HCT116 (cell line): Measurements from ENCODE around the gene LRRK2. TPM values are rescaled to one million over a fixed set of nuclear protein-coding genes. Genes with fewer than 3 reads are reported as not detected.
A peak's percentile ranks its signal among the peaks of the same experiment; 100 is the strongest.

Experiments used
- ATAC-seq: fragments of 200-7000 bp; cut with Tn5 transposase; 2 replicates; pipeline ENCODE4 v1.9.1; 2020; ENCODE audit warnings: mild to moderate bottlenecking, moderate library complexity
- Bru-seq: library from RNA; stranded (reverse); fragments of 400-500 nt; gene quantifications from one replicate; lab custom pipeline; 2021; lab: Mats Ljungman, UMichigan
- BruChase-seq, 2 experiments: library from RNA; stranded (reverse); fragments of 400-500 nt; gene quantifications; one replicate each; lab custom pipeline; 2021; lab: Mats Ljungman, UMichigan
- BruUV-seq: library from RNA; stranded (reverse); fragments of 400-500 nt; replicated peaks from 2 replicates; lab custom pipeline; 2021; lab: Mats Ljungman, UMichigan
- CTCF ChIA-PET: fragments of 300-600 bp; sonication (Branson Sonifier 250); formaldehyde crosslinking; loops from one replicate; lab custom pipeline; 2021; ENCODE audit warnings: antibody characterized with exemption; lab: Charles Lee
- POLR2A ChIA-PET: fragments of 300-600, 350-600 bp; sonication (Branson Sonifier 250); formaldehyde crosslinking; loops from one replicate; lab custom pipeline; 2021; ENCODE audit warnings: antibody characterized with exemption; lab: Charles Lee
- RAD21 ChIA-PET, 2 experiments: fragments of 300-600 bp; sonication (Branson Sonifier 250); formaldehyde crosslinking; loops; one replicate each; lab custom pipeline; 2023; ENCODE audit warnings: low total read pairs in 2 of 2; ENCODE audit not compliant: uncharacterized antibody in 2 of 2, unreplicated experiment in 2 of 2, low non-redundant PET in 1 of 2; lab: Charles Lee
- DNase-seq: peaks from one replicate; pipeline ENCODE4 v3.0.0-alpha.2; 2010; ENCODE audit warnings: low read depth, low spot score
- H2AFZ ChIP-seq: fragments of 200-600 bp; shearing (Covaris generic), sonication (generic); 2 replicates; pipeline ENCODE4 v1.6.1; 2017; ENCODE audit warnings: low read depth, mixed run types, mixed read lengths, antibody characterized with exemption, low read length; ENCODE audit not compliant: poor library complexity, severe bottlenecking
- H3K27ac ChIP-seq: 2 replicates; pipeline ENCODE4 v1.5.1; 2012; ENCODE audit warnings: low read depth, low read length
- H3K27me3 ChIP-seq: fragments of 200-600 bp; sonication (generic); 2 replicates; pipeline ENCODE4 v1.6.1; 2016; ENCODE audit warnings: mixed run types, low read length, mixed read lengths; ENCODE audit not compliant: insufficient read depth
- H3K36me3 ChIP-seq, 2 experiments: fragments of 200-500 bp in 1 of 2; fragments of 200-600 bp in 1 of 2; sonication (Bioruptor generic) in 1 of 2; sonication (generic) in 1 of 2; 2 replicates each; pipeline versions ENCODE4 v1.5.1 to v1.6.1; 2014 to 2016; ENCODE audit warnings: low read length in 2 of 2, inconsistent platforms in 1 of 2, mixed read lengths in 1 of 2, mixed run types in 1 of 2; ENCODE audit not compliant: insufficient read depth in 2 of 2, control insufficient read depth in 1 of 2
- H3K4me1 ChIP-seq, 2 experiments: fragments of 200-600 bp in 1 of 2; sonication (generic) in 1 of 2; 2 replicates each; pipeline versions ENCODE4 v1.5.1 to v1.6.1; 2012 to 2017; ENCODE audit warnings: low read length in 2 of 2, inconsistent platforms in 1 of 2, mild to moderate bottlenecking in 1 of 2, mixed read lengths in 1 of 2, mixed run types in 1 of 2, moderate library complexity in 1 of 2; ENCODE audit not compliant: insufficient read depth in 2 of 2, control insufficient read depth in 1 of 2
- H3K4me2 ChIP-seq: fragments of 200-600 bp; sonication (generic); 2 replicates; pipeline ENCODE4 v1.6.1; 2017; ENCODE audit warnings: mixed run types, low read length, mixed read lengths
- H3K4me3 ChIP-seq, 2 experiments: fragments of 200-600 bp in 1 of 2; sonication (generic) in 1 of 2; replicated peaks in 1 of 2; 2 replicates each; pipeline ENCODE4 v1.5.1; 2011 to 2016; ENCODE audit warnings: low read length in 2 of 2, control low read depth in 1 of 2, low read depth in 1 of 2, mild to moderate bottlenecking in 1 of 2, mixed read lengths in 1 of 2, mixed run types in 1 of 2
- H3K79me2 ChIP-seq: fragments of 200-600 bp; sonication (generic); 2 replicates; pipeline ENCODE4 v1.6.1; 2017; ENCODE audit warnings: mild to moderate bottlenecking, mixed run types, low read length, moderate library complexity, mixed read lengths; ENCODE audit not compliant: insufficient read depth
- H3K9ac ChIP-seq: fragments of 200-600 bp; sonication (generic); 2 replicates; pipeline ENCODE4 v1.6.1; 2016; ENCODE audit warnings: low read length, mixed read lengths
- H3K9me2 ChIP-seq: fragments of 200-600 bp; sonication (generic), shearing (Covaris generic); 2 replicates; pipeline ENCODE4 v1.6.1; 2017; ENCODE audit warnings: mixed run types, mild to moderate bottlenecking, moderate library complexity; ENCODE audit not compliant: insufficient read depth
- H3K9me3 ChIP-seq, 2 experiments: fragments of 200-500 bp in 1 of 2; fragments of 200-600 bp in 1 of 2; sonication (Bioruptor generic) in 1 of 2; sonication (generic) in 1 of 2; 2 replicates each; pipeline ENCODE4 v1.6.1; 2014 to 2017; ENCODE audit warnings: low read length in 2 of 2, mixed read lengths in 2 of 2, inconsistent platforms in 1 of 2, low read depth in 1 of 2, mild to moderate bottlenecking in 1 of 2, mixed run types in 1 of 2, moderate library complexity in 1 of 2; ENCODE audit not compliant: control insufficient read depth in 1 of 2, insufficient read depth in 1 of 2
- H4K20me1 ChIP-seq: fragments of 200-600 bp; sonication (generic), shearing (Covaris generic); 2 replicates; pipeline ENCODE4 v1.6.1; 2017; ENCODE audit warnings: mixed run types, mild to moderate bottlenecking, moderate library complexity; ENCODE audit not compliant: insufficient read depth
- RAD21 ChIP-seq: IDR thresholded peaks from 2 replicates; pipeline ENCODE4 v1.6.1; 2012; ENCODE audit warnings: low read depth, mild to moderate bottlenecking
- SP1 ChIP-seq: IDR thresholded peaks from 2 replicates; pipeline ENCODE4 v1.6.1; 2012; ENCODE audit warnings: low read depth
- SRF ChIP-seq: IDR thresholded peaks from 2 replicates; pipeline ENCODE4 v1.6.1; 2012; ENCODE audit warnings: low read depth
- ZFX ChIP-seq: fragments of 450-650 bp; IDR thresholded peaks from 2 replicates; pipeline ENCODE4 v1.6.1; 2017
- ZNF274 ChIP-seq: fragments of 200-500 bp; sonication (Bioruptor generic); IDR thresholded peaks from 2 replicates; pipeline ENCODE4 v1.6.1; 2014; ENCODE audit warnings: mild to moderate bottlenecking, low read depth, low read length, inconsistent platforms
- intact Hi-C: fragments of 100-400 bp; cut with micrococcal nuclease; formaldehyde crosslinking; loops from 2 replicates; pipeline ENCODE4 v1.10.0; 2022
- long read RNA-seq: library from polyadenylated mRNA; unstranded; transcript quantifications from one replicate; pipeline ENCODE4 v2.0.0, GENCODE V29; 2021; ENCODE audit not compliant: unreplicated experiment
- polyA plus RNA-seq: library from polyadenylated mRNA; unstranded; fragments of >200 nt; gene quantifications from 2 replicates; pipeline ENCODE4 v1.2.1, GENCODE V29; 2012; ENCODE audit warnings: missing spikeins
- total RNA-seq: library from RNA; stranded (reverse); gene quantifications from one replicate; pipeline ENCODE4 v1.2.1, GENCODE V29; 2021; ENCODE audit not compliant: unreplicated experiment
- TF ChIP-seq, protein P1 (sequence below): IDR thresholded peaks from 2 replicates; pipeline ENCODE4 v1.6.1; 2012
- TF ChIP-seq, protein P2 (sequence below), 3 experiments: fragments of 200-600 bp in 1 of 3; sonication (generic) in 1 of 3; IDR thresholded peaks in 2 of 3; conservative IDR thresholded peaks in 1 of 3; 2 replicates each; pipeline ENCODE4 v1.5.1; 2012 to 2017; ENCODE audit warnings: low read depth in 2 of 3, low read length in 2 of 3, antibody characterized with exemption in 1 of 3, borderline replicate concordance in 1 of 3, control low read depth in 1 of 3, mild to moderate bottlenecking in 1 of 3, mixed read lengths in 1 of 3, mixed run types in 1 of 3, moderate library complexity in 1 of 3; ENCODE audit not compliant: insufficient read depth in 1 of 3

LRRK2 gene
- total RNA-seq (0.20 TPM), Bru-seq, nascent RNA (percentile 8 among the genes with signal in this experiment), BruChase-seq, experiment 1, labeled RNA remaining after a 6-hour chase (percentile 6 among the genes with signal in this experiment), BruChase-seq, experiment 2, labeled RNA remaining after a 2-hour chase (percentile 3 among the genes with signal in this experiment)
- 0.01 TPM in 1 of 2 replicates, not detected in the other for polyA plus RNA-seq
- long read RNA-seq = 0 reads

DNA sequence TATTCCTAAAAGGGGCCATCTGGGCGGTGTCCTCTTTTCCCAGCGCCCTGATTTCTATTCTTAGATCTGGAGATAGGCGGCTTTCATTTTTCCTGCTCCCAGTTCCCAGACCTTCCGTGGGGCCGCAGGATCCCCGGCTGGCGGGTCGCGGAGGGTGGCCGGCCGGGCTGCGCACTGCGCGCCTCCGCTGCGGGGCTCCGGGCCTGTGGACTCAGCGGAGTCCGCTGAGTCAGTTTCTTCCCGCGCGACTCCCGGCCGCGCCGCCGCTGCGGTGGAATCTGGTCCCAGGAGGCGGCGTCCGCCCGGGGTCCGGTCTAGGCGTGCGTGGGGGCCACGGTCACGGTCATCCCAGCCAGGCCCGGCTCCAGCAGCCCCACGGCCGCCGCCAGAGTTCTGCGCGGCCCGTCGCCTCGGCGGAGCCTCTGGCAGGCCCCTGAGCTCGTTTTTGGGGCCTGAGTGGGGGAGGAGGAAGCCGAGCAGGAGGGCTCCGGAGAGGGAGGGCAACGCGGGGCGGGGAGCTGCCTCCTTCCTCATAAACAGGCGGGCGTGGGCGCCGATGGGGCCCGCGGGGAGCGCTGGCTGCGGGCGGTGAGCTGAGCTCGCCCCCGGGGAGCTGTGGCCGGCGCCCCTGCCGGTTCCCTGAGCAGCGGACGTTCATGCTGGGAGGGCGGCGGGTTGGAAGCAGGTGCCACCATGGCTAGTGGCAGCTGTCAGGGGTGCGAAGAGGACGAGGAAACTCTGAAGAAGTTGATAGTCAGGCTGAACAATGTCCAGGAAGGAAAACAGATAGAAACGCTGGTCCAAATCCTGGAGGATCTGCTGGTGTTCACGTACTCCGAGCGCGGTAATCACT lies at the start of gene LRRK2:
TSS of gene LRRK2 (plus strand) at position 559 of the 853 bp plus-strand sequence. CDS start at position 694, 135 bp downstream.
- H3K9ac ChIP-seq = no peak within 1 kb of the TSS
- no TSS peak for BruUV-seq
- H3K27me3 ChIP-seq = no peaks in the 10 kb centered on the region
- ChIA-PET CTCF (no interaction called here), RAD21 (no interaction called here), POLR2A (no interaction called here)
- TF ChIP-seq ZFX = no peak
- no peak for ATAC-seq
- H3K36me3 ChIP-seq = no peaks in the 10 kb centered on the region
- H3K4me1 ChIP-seq = no peaks in the 10 kb centered on the region
- H3K4me2 ChIP-seq = no peak within 1 kb of the TSS
- no peak for DNase-seq
- H3K79me2 ChIP-seq = no peaks in the 10 kb centered on the region
- no peaks in the 10 kb centered on the region for H3K9me3 ChIP-seq
- H3K27ac ChIP-seq = no peak within 1 kb of the TSS
- no peak within 1 kb of the TSS for H2AFZ ChIP-seq
- intact Hi-C loops = no loop called here
- H3K4me3 ChIP-seq = no peak within 1 kb of the TSS
- no peaks in the 10 kb centered on the region for H3K9me2 ChIP-seq
- H4K20me1 ChIP-seq = no peaks in the 10 kb centered on the region

GRCh38 chr12:40175045-40175444 lies 49.8 kb upstream of the LRRK2 start:
- Histone ChIP-seq H3K4me1 (no peaks in the 10 kb centered on the region), H2AFZ (no peak overlapping the region)
- TF ChIP-seq, protein P1, sequence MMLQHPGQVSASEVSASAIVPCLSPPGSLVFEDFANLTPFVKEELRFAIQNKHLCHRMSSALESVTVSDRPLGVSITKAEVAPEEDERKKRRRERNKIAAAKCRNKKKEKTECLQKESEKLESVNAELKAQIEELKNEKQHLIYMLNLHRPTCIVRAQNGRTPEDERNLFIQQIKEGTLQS = no peak
- TF ChIP-seq, protein P2, sequence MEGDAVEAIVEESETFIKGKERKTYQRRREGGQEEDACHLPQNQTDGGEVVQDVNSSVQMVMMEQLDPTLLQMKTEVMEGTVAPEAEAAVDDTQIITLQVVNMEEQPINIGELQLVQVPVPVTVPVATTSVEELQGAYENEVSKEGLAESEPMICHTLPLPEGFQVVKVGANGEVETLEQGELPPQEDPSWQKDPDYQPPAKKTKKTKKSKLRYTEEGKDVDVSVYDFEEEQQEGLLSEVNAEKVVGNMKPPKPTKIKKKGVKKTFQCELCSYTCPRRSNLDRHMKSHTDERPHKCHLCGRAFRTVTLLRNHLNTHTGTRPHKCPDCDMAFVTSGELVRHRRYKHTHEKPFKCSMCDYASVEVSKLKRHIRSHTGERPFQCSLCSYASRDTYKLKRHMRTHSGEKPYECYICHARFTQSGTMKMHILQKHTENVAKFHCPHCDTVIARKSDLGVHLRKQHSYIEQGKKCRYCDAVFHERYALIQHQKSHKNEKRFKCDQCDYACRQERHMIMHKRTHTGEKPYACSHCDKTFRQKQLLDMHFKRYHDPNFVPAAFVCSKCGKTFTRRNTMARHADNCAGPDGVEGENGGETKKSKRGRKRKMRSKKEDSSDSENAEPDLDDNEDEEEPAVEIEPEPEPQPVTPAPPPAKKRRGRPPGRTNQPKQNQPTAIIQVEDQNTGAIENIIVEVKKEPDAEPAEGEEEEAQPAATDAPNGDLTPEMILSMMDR (IDR thresholded peaks at IDR 0.05 in 2 of 3, conservative IDR thresholded peaks at IDR 0.05 in 1 of 3; ENCODE audit: borderline replicate concordance in 1 of 3, insufficient read depth in 1 of 3, low read depth in 2 of 3, low read length in 2 of 3) = no peak
- TF ChIP-seq SRF (no peak), RAD21 (no peak), ZNF274 (no peak), SP1 (no peak)

More at GRCh38 chr12:40175045-40175444, 49.8 kb upstream of the LRRK2 start:
- Histone ChIP-seq H3K27ac (no peak overlapping the region), H3K9ac (no peak overlapping the region), H4K20me1 (no peaks in the 10 kb centered on the region), H3K27me3 (no peaks in the 10 kb centered on the region), H3K79me2 (no peaks in the 10 kb centered on the region), H3K4me3 (no peak overlapping the region), H3K36me3 (no peaks in the 10 kb centered on the region), H3K9me3 (no peaks in the 10 kb centered on the region), H3K4me2 (no peak overlapping the region), H3K9me2 (no peaks in the 10 kb centered on the region)
- ChIA-PET CTCF (no interaction called here), RAD21 (no interaction called here), POLR2A (no interaction called here)
- no TSS peak for BruUV-seq
- ATAC-seq (no peak), DNase-seq (no peak)
- intact Hi-C loops = no loop called here
